Colonic mucosa (tissue), 4 donors: ENCODE measurements around the gene STK24. TPM values are rescaled to one million over a fixed set of nuclear protein-coding genes. Genes with fewer than 3 reads are reported as not detected.

Source experiments
- DNase-seq: peaks from one replicate; pipeline ENCODE4 v3.0.0-alpha.2; 2020
- H3K27ac ChIP-seq: fragments of 200-600 bp; one replicate; pipeline ENCODE4 v1.8.0; 2021
- H3K27me3 ChIP-seq: fragments of 200-600 bp; one replicate; pipeline ENCODE4 v1.8.0; 2021
- H3K36me3 ChIP-seq: fragments of 200-600 bp; one replicate; pipeline ENCODE4 v1.8.0; 2021
- H3K4me1 ChIP-seq: fragments of 200-600 bp; one replicate; pipeline ENCODE4 v1.8.0; 2021; ENCODE audit warnings: mild to moderate bottlenecking
- H3K4me3 ChIP-seq: fragments of 200-600 bp; one replicate; pipeline ENCODE4 v1.8.0; 2021
- H3K9ac ChIP-seq, 2 donors: one replicate each; pipeline ENCODE4 v1.7.0; 2013; ENCODE audit warnings: control low read depth in 2 of 2, low read depth in 2 of 2, low read length in 2 of 2
- H3K9me3 ChIP-seq: fragments of 200-600 bp; one replicate; pipeline ENCODE4 v1.8.0; 2021
- CTCF ChIP-seq: fragments of 200-600 bp; IDR thresholded peaks from one replicate; pipeline ENCODE4 v1.8.0; 2022; ENCODE audit warnings: antibody characterized with exemption, mild to moderate bottlenecking
- intact Hi-C: fragments of 100-400 bp; cut with DNase I; formaldehyde crosslinking; loops from one replicate; pipeline ENCODE4 v1.14.1; 2022
- total RNA-seq, 2 donors: library from RNA; stranded (reverse); fragmentation: NEBNext Ultra II Directional in 1 of 2; extraction: Animal tissue kit (Norgen Biotek cat#: 25700) in 1 of 2; gene quantifications; one replicate each; pipeline ENCODE4 v1.2.1, GENCODE V29; 2021
- donor health status: healthy.
- donor health status: DM: no; HTN: no; CAD: no.
- donor health status: DM: no; HTN: no; CAD: no.

STK24 gene
- total RNA-seq, 2 donors from 2014 or later, result 160 to 206 TPM

- no peak for DNase-seq
- intact Hi-C loops, result loop anchor here (5.0 kb wide), 1 partner anchor 71 kb away; no protein-coding TSS in a partner anchor
- no peaks in the 10 kb centered on the region for H3K36me3 ChIP-seq
- H3K27me3 ChIP-seq, result no peaks in the 10 kb centered on the region
- no peaks in the 10 kb centered on the region for H3K4me1 ChIP-seq
- no peak overlapping the region for H3K27ac ChIP-seq
- no peak overlapping the region for H3K9ac ChIP-seq
- no peaks in the 10 kb centered on the region for H3K9me3 ChIP-seq
- H3K4me3 ChIP-seq, result no peak overlapping the region
- TF ChIP-seq CTCF, result no peak
These were observed 4.5 kb upstream of the STK24 start for GRCh38 chr13:98581381-98581780.

- Histone ChIP-seq H3K36me3 (no peaks in the 10 kb centered on the region), H3K9me3 (no peaks in the 10 kb centered on the region), H3K4me3 (no peak overlapping the region), H3K9ac (no peak overlapping the region), H3K27me3 (no peaks in the 10 kb centered on the region), H3K27ac (no peak overlapping the region), H3K4me1 (no peaks in the 10 kb centered on the region)
- no peak for TF ChIP-seq CTCF
- intact Hi-C loops, result loop anchor here (5.0 kb wide), 1 partner anchor 72 kb away; no protein-coding TSS in a partner anchor
- DNase-seq, result no peak
These were observed 3.5 kb upstream of the STK24 start for GRCh38 chr13:98580420-98580819.

GRCh38 chr13:98577836-98578285, 954 bp upstream of the STK24 start:
- Histone ChIP-seq H3K27me3 (no peaks in the 10 kb centered on the region), H3K4me1 (peaks cover 10% of the 10 kb centered on the region), H3K36me3 (no peaks in the 10 kb centered on the region), H3K9ac (peak overlapping the region; percentile 78 to 94), H3K9me3 (no peaks in the 10 kb centered on the region), H3K4me3 (peak overlapping the region; percentile 34), H3K27ac (peak overlapping the region; percentile 94)
- no peak for TF ChIP-seq CTCF
- intact Hi-C loops, result loop anchor here (10.0 kb wide), 1 partner anchor 73 kb away; no protein-coding TSS in a partner anchor
- no peak for DNase-seq

- Histone ChIP-seq H3K9me3 (no peaks in the 10 kb centered on the region), H3K27me3 (no peaks in the 10 kb centered on the region), H3K36me3 (no peaks in the 10 kb centered on the region), H3K27ac (peak overlapping the region; percentile 93), H3K4me1 (peaks cover 19% of the 10 kb centered on the region), H3K4me3 (peak overlapping the region; percentile 86), H3K9ac (peak overlapping the region; percentile 96 to 98)
- peak; percentile 67 for DNase-seq
- no peak for TF ChIP-seq CTCF
- intact Hi-C loops, result loop anchor here (10.0 kb wide), 1 partner anchor 72 kb away; no protein-coding TSS in a partner anchor
These were observed 534 bp downstream of the STK24 start for GRCh38 chr13:98576200-98576945.

- intact Hi-C loops, result loop anchor here (10.0 kb wide), 1 partner anchor 71 kb away; no protein-coding TSS in a partner anchor
These were observed 1.1 kb downstream of the STK24 start for GRCh38 chr13:98575904-98576199.

More at GRCh38 chr13:98575904-98576199, 1.1 kb downstream of the STK24 start:
- TF ChIP-seq CTCF, result no peak
- no peak for DNase-seq
- H3K27me3 ChIP-seq, result no peaks in the 10 kb centered on the region
- H3K36me3 ChIP-seq, result no peaks in the 10 kb centered on the region
- H3K4me1 ChIP-seq, result peaks cover 19% of the 10 kb centered on the region
- no peaks in the 10 kb centered on the region for H3K9me3 ChIP-seq
- peak overlapping the region; percentile 96 to 98 for H3K9ac ChIP-seq
- peak overlapping the region; percentile 93 for H3K27ac ChIP-seq
- H3K4me3 ChIP-seq, result peak overlapping the region; percentile 86
